Endothelial cell of umbilical vein (primary cell): ENCODE measurements around the gene LRP11. TPM values are rescaled to one million over a fixed set of nuclear protein-coding genes. Genes with fewer than 3 reads are reported as not detected.

Experiments used
- BruUV-seq: library from RNA; stranded (reverse); fragments of 400-500 nt; replicated peaks from 2 replicates; lab custom pipeline; 2021; lab: Mats Ljungman, UMichigan
- CTCF ChIA-PET: fragments of 300-600, 350-600 bp; sonication (Branson Sonifier 250); formaldehyde crosslinking; loops from one replicate; lab custom pipeline; 2021; ENCODE audit warnings: antibody characterized with exemption, inconsistent platforms; lab: Charles Lee
- POLR2A ChIA-PET: fragments of 300-600, 350-600 bp; sonication (Branson Sonifier 250); formaldehyde crosslinking; loops from one replicate; lab custom pipeline; 2021; ENCODE audit warnings: antibody characterized with exemption, inconsistent platforms; lab: Charles Lee
- DNase-seq: peaks from one replicate; pipeline ENCODE4 v3.0.0-alpha.2; 2011; ENCODE audit warnings: low read depth, low spot score
- FAIRE-seq: peaks from 2 replicates; lab custom pipeline; 2011; peaks lifted over from hg19 to GRCh38; lab: Jason Lieb, UNC
- H2AFZ ChIP-seq: 2 replicates; pipeline ENCODE4 v1.6.0; 2012; ENCODE audit warnings: low read depth, low read length, control low read depth, inconsistent platforms
- H3K27ac ChIP-seq: 2 replicates; pipeline ENCODE4 v1.5.1; 2011; ENCODE audit warnings: low read depth, mild to moderate bottlenecking, control low read depth, low read length, moderate library complexity; ENCODE audit not compliant: insufficient read depth
- H3K27me3 ChIP-seq, 2 experiments: 2 replicates each; pipeline versions ENCODE4 v1.6.0 to v1.6.1; 2011; ENCODE audit warnings: low read length in 2 of 2, mixed read lengths in 1 of 2; ENCODE audit not compliant: control insufficient read depth in 2 of 2, insufficient read depth in 2 of 2
- H3K36me3 ChIP-seq, 2 experiments: 2 replicates in 1 of 2; 3 replicates in 1 of 2; pipeline ENCODE4 v1.5.1; 2011; ENCODE audit warnings: low read length in 2 of 2, mild to moderate bottlenecking in 1 of 2, moderate library complexity in 1 of 2; ENCODE audit not compliant: control insufficient read depth in 2 of 2, insufficient read depth in 2 of 2; ENCODE audit errors: extremely low read depth in 1 of 2
- H3K4me1 ChIP-seq: 3 replicates; pipeline ENCODE4 v1.5.1; 2011; ENCODE audit warnings: mild to moderate bottlenecking, low read length; ENCODE audit not compliant: control insufficient read depth, insufficient read depth; ENCODE audit errors: extremely low read depth
- H3K4me2 ChIP-seq: 2 replicates; pipeline ENCODE4 v1.6.1; 2011; ENCODE audit warnings: low read length, control low read depth, mixed read lengths; ENCODE audit not compliant: insufficient read depth
- H3K4me3 ChIP-seq, 3 experiments: fragments of 200-600 bp in 1 of 3; sonication (generic), shearing (Covaris generic) in 1 of 3; replicated peaks in 1 of 3; 2 replicates each; pipeline ENCODE4 v1.5.1; 2011 to 2016; ENCODE audit warnings: control low read depth in 3 of 3, low read length in 3 of 3, mild to moderate bottlenecking in 2 of 3, inconsistent platforms in 1 of 3, low read depth in 1 of 3, moderate library complexity in 1 of 3; ENCODE audit not compliant: insufficient read depth in 1 of 3
- H3K79me2 ChIP-seq: 2 replicates; pipeline ENCODE4 v1.6.0; 2012; ENCODE audit warnings: low read length, inconsistent platforms; ENCODE audit not compliant: control insufficient read depth, insufficient read depth
- H3K9ac ChIP-seq: replicated peaks from 2 replicates; pipeline ENCODE3; 2011; ENCODE audit warnings: low read length, control low read depth; ENCODE audit not compliant: insufficient read depth; ENCODE audit errors: extremely low read depth
- H3K9me1 ChIP-seq: replicated peaks from 3 replicates; pipeline ENCODE4 v1.6.0; 2011; ENCODE audit warnings: mild to moderate bottlenecking, low read length; ENCODE audit not compliant: control insufficient read depth, insufficient read depth; ENCODE audit errors: extremely low read depth
- H3K9me3 ChIP-seq: replicated peaks from 2 replicates; pipeline ENCODE4 v1.5.1; 2012; ENCODE audit warnings: low read length, inconsistent platforms; ENCODE audit not compliant: control insufficient read depth, insufficient read depth
- H4K20me1 ChIP-seq: replicated peaks from 2 replicates; pipeline ENCODE3; 2011; ENCODE audit warnings: mild to moderate bottlenecking, low read length; ENCODE audit not compliant: control insufficient read depth, insufficient read depth; ENCODE audit errors: extremely low read depth
- CTCF ChIP-seq, 2 donors: IDR thresholded peaks; 1 replicate in 1 of 2; 2 replicates in 1 of 2; pipeline ENCODE4 v1.5.1; 2011; ENCODE audit warnings: low read length in 2 of 2, mild to moderate bottlenecking in 2 of 2, moderate library complexity in 2 of 2, control low read depth in 1 of 2, inconsistent platforms in 1 of 2, low read depth in 1 of 2; ENCODE audit not compliant: insufficient read depth in 1 of 2; ENCODE audit errors: extremely low read depth in 1 of 2
- EZH2 ChIP-seq: IDR thresholded peaks from 2 replicates; pipeline ENCODE4 v1.6.1; 2012; ENCODE audit warnings: borderline replicate concordance, low read depth, mild to moderate bottlenecking, moderate library complexity, low read length, inconsistent platforms; ENCODE audit not compliant: severe bottlenecking
- FOS ChIP-seq: IDR thresholded peaks from 2 replicates; pipeline ENCODE4 v1.6.1; 2011; ENCODE audit warnings: mild to moderate bottlenecking, low read length, moderate library complexity, borderline replicate concordance; ENCODE audit not compliant: insufficient read depth
- GATA2 ChIP-seq: IDR thresholded peaks from 2 replicates; pipeline ENCODE4 v1.7.0; 2011; ENCODE audit warnings: low read depth, mild to moderate bottlenecking, moderate library complexity, mixed read lengths, low read length; ENCODE audit not compliant: insufficient read length, insufficient read depth
- JUN ChIP-seq: IDR thresholded peaks from 2 replicates; pipeline ENCODE4 v1.6.1; 2011; ENCODE audit warnings: borderline replicate concordance, low read depth; ENCODE audit not compliant: insufficient read length, insufficient read depth
- MAX ChIP-seq: IDR thresholded peaks from 2 replicates; pipeline ENCODE4 v1.6.1; 2011; ENCODE audit not compliant: insufficient read depth, insufficient read length
- MYC ChIP-seq: IDR thresholded peaks from one replicate; pipeline ENCODE4 v1.6.1; 2011; ENCODE audit warnings: mild to moderate bottlenecking, low read depth, low read length
- POLR2A ChIP-seq: IDR thresholded peaks from 2 replicates; pipeline ENCODE4 v1.6.1; 2012; ENCODE audit warnings: low read depth, mild to moderate bottlenecking, control low read depth, low read length
- POLR2AphosphoS5 ChIP-seq: IDR thresholded peaks from 2 replicates; pipeline ENCODE4 v1.6.1; 2012; ENCODE audit warnings: low read depth, mild to moderate bottlenecking, control low read depth, low read length, moderate library complexity; ENCODE audit not compliant: insufficient read depth
- dilution Hi-C: fragments of 300-500 bp; cut with MboI; formaldehyde crosslinking; loops from one replicate; pipeline ENCODE4 v1.15.0; 2019; ENCODE audit warnings: low sequenced_read_pairs; ENCODE audit not compliant: extremely low pct_ligation_motif_present
- intact Hi-C: fragments of 100-400 bp; cut with micrococcal nuclease; formaldehyde crosslinking; loops from one replicate; pipeline ENCODE4 v1.10.0; 2022
- polyA plus RNA-seq, 4 experiments: library from polyadenylated mRNA; depleted of rRNA in 3 of 4; stranded (reverse) in 3 of 4; unstranded in 1 of 4; fragments of >200 nt; gene quantifications; 2 replicates each; pipeline versions ENCODE4 v1.2.1 to v1.2.3, GENCODE V29; 2011 to 2012; ENCODE audit warnings: missing spikeins in 1 of 4
- total RNA-seq: library from RNA; stranded (reverse); gene quantifications from 2 replicates; pipeline ENCODE4 v1.2.3, GENCODE V29; 2021

LRP11 gene
- total and polyA plus RNA-seq, 2 donors (not counting 3 experiments of a cell fraction or from before 2014, with no cell fraction given) = 23.1 to 59.1 TPM

GRCh38 chr6:149889326-149889725 is 25.2 kb upstream of the LRP11 start:
- no peak overlapping the region for H3K27ac ChIP-seq
- intact Hi-C loops (no loop called here), dilution Hi-C loops (no loop called here)
- TF ChIP-seq GATA2 (no peak), EZH2 (no peak)
- H4K20me1 ChIP-seq = no peaks in the 10 kb centered on the region
- no peak for DNase-seq
- H3K9me3 ChIP-seq = no peaks in the 10 kb centered on the region
- no TSS peak for BruUV-seq
- no peak overlapping the region for H3K4me3 ChIP-seq
- H3K36me3 ChIP-seq = no peaks in the 10 kb centered on the region
- H2AFZ ChIP-seq = no peak overlapping the region
- ChIA-PET POLR2A (no interaction called here), CTCF (no interaction called here)
- no peaks in the 10 kb centered on the region for H3K4me1 ChIP-seq
- FAIRE-seq = no peak
- H3K27me3 ChIP-seq = peaks cover 2 to 9% of the 10 kb centered on the region in 2 experiments
- H3K4me2 ChIP-seq = no peak overlapping the region
- no peak overlapping the region for H3K9ac ChIP-seq
- no peaks in the 10 kb centered on the region for H3K9me1 ChIP-seq
- no peaks in the 10 kb centered on the region for H3K79me2 ChIP-seq

GRCh38 chr6:149888659-149889058 is 24.5 kb upstream of the LRP11 start:
- Histone ChIP-seq H3K27me3 (peaks cover 2 to 11% of the 10 kb centered on the region in 2 experiments), H3K4me1 (no peaks in the 10 kb centered on the region), H3K27ac (no peak overlapping the region), H3K9me1 (no peaks in the 10 kb centered on the region), H3K9me3 (no peaks in the 10 kb centered on the region), H3K4me3 (no peak overlapping the region), H4K20me1 (no peaks in the 10 kb centered on the region), H3K79me2 (no peaks in the 10 kb centered on the region), H3K9ac (no peak overlapping the region), H3K4me2 (no peak overlapping the region), H2AFZ (no peak overlapping the region), H3K36me3 (no peaks in the 10 kb centered on the region)
- dilution Hi-C loops = no loop called here
- ChIA-PET POLR2A (no interaction called here), CTCF (no interaction called here)
- intact Hi-C loops = no loop called here
- BruUV-seq = no TSS peak
- TF ChIP-seq CTCF (IDR thresholded peaks at IDR 0.05; ENCODE audit: extremely low read depth in 1 of 2, insufficient read depth in 1 of 2, low read depth in 1 of 2, low read length in 2 of 2) (no peak), JUN (no peak), MAX (no peak), GATA2 (no peak), POLR2AphosphoS5 (no peak), POLR2A (no peak), EZH2 (no peak), FOS (no peak), MYC (no peak)
- FAIRE-seq (no peak), DNase-seq (no peak)
